H1 (cell line): ENCODE results near the gene IL18R1.

Experiments
- ATF3 ChIP-seq: IDR thresholded peaks from 2 replicates; pipeline ENCODE4 v1.6.1; 2011; ENCODE audit warnings: low read depth, mild to moderate bottlenecking, low read length; ENCODE audit not compliant: insufficient read depth
- CREB1 ChIP-seq: IDR thresholded peaks from 2 replicates; pipeline ENCODE4 v1.6.1; 2012; ENCODE audit warnings: inconsistent platforms
- CTCF ChIP-seq, 3 experiments: IDR thresholded peaks; 1 replicate in 2 of 3; 2 replicates in 1 of 3; pipeline versions ENCODE4 v1.5.1 to v1.6.1; 2011; ENCODE audit warnings: low read length in 3 of 3, mild to moderate bottlenecking in 3 of 3, inconsistent platforms in 2 of 3, low read depth in 1 of 3, moderate library complexity in 1 of 3; ENCODE audit not compliant: insufficient read depth in 1 of 3; ENCODE audit errors: control extremely low read depth in 1 of 3
- GTF2F1 ChIP-seq: IDR thresholded peaks from 2 replicates; pipeline ENCODE4 v1.6.1; 2012; ENCODE audit warnings: low read depth, low read length, improper control_type of control experiment, borderline replicate concordance
- JUN ChIP-seq: IDR thresholded peaks from 2 replicates; pipeline ENCODE4 v1.6.1; 2011; ENCODE audit warnings: low read depth, mild to moderate bottlenecking, improper control_type of control experiment, low read length
- JUND ChIP-seq: IDR thresholded peaks from 2 replicates; pipeline ENCODE4 v1.6.1; 2011; ENCODE audit warnings: mild to moderate bottlenecking, improper control_type of control experiment, low read length
- MAX ChIP-seq: IDR thresholded peaks from 2 replicates; pipeline ENCODE4 v1.6.1; 2012; ENCODE audit warnings: inconsistent platforms
- PHF8 ChIP-seq: fragments of 200-600 bp; sonication (generic); conservative IDR thresholded peaks from 2 replicates; pipeline ENCODE4 v1.7.1; 2012; ENCODE audit warnings: low read depth, mild to moderate bottlenecking, inconsistent platforms, low read length, moderate library complexity
- POLR2A ChIP-seq, 2 experiments: IDR thresholded peaks; 1 replicate in 1 of 2; 2 replicates in 1 of 2; pipeline ENCODE4 v1.6.1; 2011; ENCODE audit warnings: low read depth in 2 of 2, low read length in 2 of 2, mild to moderate bottlenecking in 2 of 2; ENCODE audit errors: control extremely low read depth in 1 of 2
- POLR2AphosphoS5 ChIP-seq: IDR thresholded peaks from 2 replicates; pipeline ENCODE4 v1.6.1; 2011; ENCODE audit warnings: low read depth, low read length
- POU5F1 ChIP-seq: IDR thresholded peaks from 2 replicates; pipeline ENCODE4 v1.6.1; 2011; ENCODE audit warnings: low read depth, mild to moderate bottlenecking, low read length, moderate library complexity
- RAD21 ChIP-seq, 2 experiments: IDR thresholded peaks in 1 of 2; conservative IDR thresholded peaks in 1 of 2; 2 replicates each; pipeline ENCODE4 v1.6.1; 2011; ENCODE audit warnings: low read depth in 2 of 2, low read length in 2 of 2, improper control_type of control experiment in 1 of 2, inconsistent platforms in 1 of 2, mild to moderate bottlenecking in 1 of 2, moderate library complexity in 1 of 2
- YY1 ChIP-seq: IDR thresholded peaks from 2 replicates; pipeline ENCODE4 v1.6.1; 2011; ENCODE audit warnings: low read depth, mild to moderate bottlenecking, low read length

- TF ChIP-seq ATF3 (no peak), YY1 (no peak), CTCF (IDR thresholded peaks at IDR 0.05; ENCODE audit: control extremely low read depth in 1 of 3, insufficient read depth in 1 of 3, low read depth in 1 of 3, low read length in 3 of 3) (no peak), POLR2AphosphoS5 (no peak), JUND (no peak), GTF2F1 (no peak), POLR2A (IDR thresholded peaks at IDR 0.05; ENCODE audit: control extremely low read depth in 1 of 2, low read depth in 2 of 2, low read length in 2 of 2) (no peak), PHF8 (no peak), JUN (no peak), POU5F1 (no peak), CREB1 (no peak), RAD21 (IDR thresholded peaks at IDR 0.05 in 1 of 2, conservative IDR thresholded peaks at IDR 0.05 in 1 of 2; ENCODE audit: low read depth in 2 of 2, low read length in 2 of 2) (no peak), MAX (no peak)
Measured at GRCh38 chr2:102350137-102350793, 5.3 kb upstream of the IL18R1 start.
